NCI-H748 (cell line): Measurements from ENCODE around the gene ROBO1.

Experiments used
- DNase-seq: peaks from one replicate; lab custom pipeline; 2025; ENCODE audit not compliant: unreplicated experiment; lab: John Stamatoyannopoulos, UW

Gene ROBO1

DNA sequence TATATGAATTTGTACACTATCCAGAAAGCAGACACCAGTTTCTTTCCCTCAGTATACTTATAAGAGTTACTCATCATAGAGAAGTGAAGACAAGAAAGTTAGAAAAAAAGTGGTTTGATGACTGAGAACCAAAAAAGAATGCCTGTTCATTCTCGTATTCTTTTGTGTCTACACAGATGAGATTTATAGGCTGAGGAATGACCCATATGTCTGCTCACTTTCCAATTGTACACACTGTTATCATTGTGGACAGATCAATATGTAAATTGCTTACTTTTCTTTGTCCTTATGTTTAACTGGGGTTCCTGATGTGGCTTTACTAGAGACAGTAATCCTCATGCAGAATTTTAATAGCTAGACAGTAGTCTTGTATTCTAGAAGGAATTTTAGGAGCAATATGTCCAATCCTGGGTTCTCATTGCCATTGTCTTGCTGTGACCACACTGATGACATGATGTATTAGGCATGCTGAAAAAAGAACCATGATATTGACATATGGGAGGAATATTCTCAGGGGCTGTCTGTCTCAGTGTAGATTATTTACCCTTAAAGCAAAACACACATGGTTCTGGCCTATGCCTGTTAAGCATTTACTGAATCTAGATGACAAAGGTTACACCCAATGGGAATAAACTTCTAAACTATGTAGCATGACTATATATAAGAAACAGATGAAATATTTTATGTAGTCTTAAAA lies 669.7 kb downstream of the ROBO1 start:
- DNase-seq: no peak

DNA sequence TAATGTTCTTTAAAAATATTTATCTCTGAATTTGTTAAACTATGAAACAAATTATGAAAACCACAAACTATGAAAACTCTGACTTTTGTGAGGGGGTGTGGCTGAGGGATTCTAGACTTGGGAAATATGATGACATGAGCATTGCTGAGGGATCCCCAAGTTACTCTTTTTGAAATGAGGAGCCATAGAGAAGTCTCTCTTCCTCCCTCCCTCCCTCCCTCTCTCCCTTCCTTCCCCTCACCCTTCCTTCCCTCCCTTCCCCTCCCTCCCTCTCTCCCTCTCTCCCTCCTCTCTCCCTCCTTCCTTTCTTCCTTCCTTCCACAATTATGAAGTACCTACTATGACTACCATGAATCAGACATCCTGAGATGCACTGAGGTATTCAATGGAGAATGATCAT lies 673.1 kb downstream of the ROBO1 start:
- no peak for DNase-seq

GRCh38 chr3:79086514-79086913 lies 681.3 kb downstream of the ROBO1 start:
- peak; percentile 61 for DNase-seq

GRCh38 chr3:79085171-79085570 lies 682.6 kb downstream of the ROBO1 start:
- no peak for DNase-seq

- no peak for DNase-seq
These were observed 686.5 kb downstream of the ROBO1 start for GRCh38 chr3:79081335-79081734.

DNA sequence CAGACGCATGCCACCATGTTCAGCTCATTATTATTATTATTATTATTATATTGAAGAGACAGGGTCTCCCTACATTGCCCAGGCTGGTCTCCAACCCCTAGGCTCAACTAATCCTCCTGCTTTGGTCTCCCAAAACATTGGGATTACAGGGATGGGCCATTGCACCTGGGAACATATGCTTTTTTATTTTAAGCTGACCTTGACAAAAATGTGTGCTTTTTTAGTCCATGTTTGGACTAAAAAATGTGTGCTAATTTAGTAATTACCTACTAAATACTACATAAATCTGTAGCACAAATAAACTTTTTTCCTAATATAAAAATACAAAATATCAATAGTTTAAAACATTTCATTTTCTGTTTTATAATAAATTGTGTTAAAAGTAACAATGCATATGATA lies 693.2 kb downstream of the ROBO1 start:
- no peak for DNase-seq

GRCh38 chr3:79067734-79068133 lies 700.1 kb downstream of the ROBO1 start:
- DNase-seq: no peak

DNA sequence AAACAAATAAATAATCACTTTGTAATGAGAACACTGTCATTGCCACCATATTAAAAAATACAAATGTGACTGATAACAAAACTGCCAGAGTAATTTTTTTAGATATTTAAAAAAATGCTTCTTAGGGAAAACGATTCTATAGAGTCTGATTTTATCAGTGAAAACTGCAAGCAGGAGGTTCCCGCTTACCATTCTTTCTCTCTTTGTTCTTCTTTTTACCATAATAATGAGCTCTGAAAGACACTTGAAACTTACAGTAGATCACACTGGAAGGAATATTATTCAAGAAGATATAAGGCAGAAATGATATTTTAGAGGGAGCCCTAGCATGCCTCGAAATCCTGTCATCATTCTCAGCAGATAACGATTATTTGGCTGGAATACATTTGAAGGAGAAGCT lies 701.3 kb downstream of the ROBO1 start:
- no peak for DNase-seq

DNA sequence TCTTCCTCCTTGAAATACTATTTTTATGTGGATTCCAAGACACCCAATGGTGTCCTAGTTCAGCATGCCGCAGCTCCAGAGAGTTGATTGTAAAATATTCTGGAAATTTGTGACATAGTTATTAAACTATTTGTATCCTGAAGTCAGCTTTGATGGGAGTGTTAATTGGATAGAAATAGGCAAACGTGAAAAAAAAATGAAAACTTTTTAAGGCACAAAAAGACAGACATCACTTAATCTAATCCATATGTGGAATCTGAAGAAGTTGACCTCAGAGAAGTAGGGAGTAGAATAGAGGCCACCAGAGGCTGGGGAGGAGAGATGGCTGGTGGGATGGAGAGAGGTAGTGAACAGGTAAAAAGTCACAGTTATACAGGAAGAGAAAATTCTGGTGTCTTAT lies 704.2 kb downstream of the ROBO1 start:
- no peak for DNase-seq

DNA sequence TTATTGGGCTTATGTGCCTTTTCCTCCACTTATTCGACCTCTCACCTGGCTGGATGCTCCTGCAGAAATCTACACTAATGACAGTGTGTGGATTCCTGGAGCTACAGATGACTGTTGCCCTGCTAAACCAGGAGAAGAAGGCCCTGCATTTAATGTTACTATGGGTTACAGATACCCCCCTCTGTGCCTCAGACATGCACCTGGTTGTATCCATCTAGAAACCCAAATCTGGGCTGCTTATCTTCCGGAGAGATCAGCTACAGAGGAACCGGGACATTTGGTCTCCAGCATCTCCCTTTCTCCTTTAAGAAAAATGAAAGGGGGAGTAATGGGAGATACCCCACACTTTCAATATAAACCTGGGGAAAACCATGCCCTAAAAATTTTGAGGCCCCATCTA lies 710.0 kb downstream of the ROBO1 start:
- DNase-seq: no peak

GRCh38 chr3:79056498-79056897 lies 711.3 kb downstream of the ROBO1 start:
- peak; percentile 10 for DNase-seq

DNA sequence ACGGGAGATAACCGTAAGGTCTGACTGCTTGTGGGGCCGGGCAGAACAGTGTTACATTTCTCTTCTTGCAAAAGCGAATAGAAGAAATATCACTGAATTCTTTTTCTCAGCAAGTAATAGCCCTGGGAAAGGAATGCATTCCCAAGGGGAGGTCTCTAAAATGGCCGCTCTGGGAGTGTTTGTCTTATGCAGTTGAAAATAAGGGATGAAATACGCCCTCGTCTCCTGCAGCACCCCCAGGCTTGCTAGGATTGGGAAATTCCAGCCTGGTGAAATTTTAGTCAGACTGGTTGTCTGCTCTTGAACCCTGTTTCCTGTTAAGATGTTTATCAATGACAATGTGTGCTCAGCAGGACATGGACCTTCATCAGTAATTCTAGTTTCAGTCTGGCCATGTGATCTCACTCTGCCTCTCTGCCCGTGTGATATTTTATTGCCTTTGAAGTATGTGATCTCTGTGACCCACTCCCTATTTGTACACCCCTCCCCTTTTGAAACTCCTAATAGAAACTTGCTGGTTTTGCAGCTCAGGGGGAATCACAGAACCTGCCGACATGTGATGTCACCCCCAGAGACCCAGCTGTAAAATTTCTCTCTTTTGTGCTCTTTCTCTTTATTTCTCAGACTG lies 715.6 kb downstream of the ROBO1 start:
- peak; percentile 2 for DNase-seq

DNA sequence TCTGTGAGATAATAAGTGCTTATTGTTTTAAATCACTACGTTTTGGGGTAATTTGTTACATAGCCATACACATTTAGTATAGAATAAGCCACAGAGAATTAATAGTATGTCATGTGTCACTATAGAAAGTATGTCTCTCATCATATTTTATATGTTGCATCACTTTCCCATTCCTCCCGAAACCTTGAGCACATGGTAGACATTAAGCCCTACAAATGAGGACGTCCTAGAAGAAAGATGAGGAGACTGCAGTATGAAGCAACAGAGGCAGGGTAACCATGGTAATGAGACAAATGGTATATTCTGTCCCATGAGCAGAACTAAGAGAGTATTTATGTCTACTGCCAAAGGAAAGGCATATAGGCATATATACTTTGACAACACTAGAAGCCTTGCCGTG lies 720.2 kb downstream of the ROBO1 start:
- no peak for DNase-seq

DNA sequence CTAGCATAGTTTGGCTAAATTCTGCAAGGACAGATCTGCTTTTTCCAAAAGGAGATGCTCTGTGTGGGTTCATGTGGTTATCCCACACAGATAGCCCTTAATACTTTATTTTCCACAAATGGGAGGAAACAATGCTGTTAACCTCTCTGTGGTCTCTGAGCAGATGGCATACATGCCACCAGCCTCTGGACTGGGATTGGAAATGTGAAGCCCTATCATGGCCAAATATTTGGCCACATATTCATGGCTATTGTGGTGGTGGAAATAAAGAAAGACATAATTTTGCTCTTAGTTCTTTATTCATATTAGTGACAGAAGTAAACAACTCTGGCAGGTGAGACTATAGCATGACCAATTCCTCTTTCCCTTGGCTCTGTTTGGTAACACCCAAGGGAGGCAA lies 726.2 kb downstream of the ROBO1 start:
- no peak for DNase-seq

GRCh38 chr3:79040701-79041100 lies 727.1 kb downstream of the ROBO1 start:
- DNase-seq: no peak

DNA sequence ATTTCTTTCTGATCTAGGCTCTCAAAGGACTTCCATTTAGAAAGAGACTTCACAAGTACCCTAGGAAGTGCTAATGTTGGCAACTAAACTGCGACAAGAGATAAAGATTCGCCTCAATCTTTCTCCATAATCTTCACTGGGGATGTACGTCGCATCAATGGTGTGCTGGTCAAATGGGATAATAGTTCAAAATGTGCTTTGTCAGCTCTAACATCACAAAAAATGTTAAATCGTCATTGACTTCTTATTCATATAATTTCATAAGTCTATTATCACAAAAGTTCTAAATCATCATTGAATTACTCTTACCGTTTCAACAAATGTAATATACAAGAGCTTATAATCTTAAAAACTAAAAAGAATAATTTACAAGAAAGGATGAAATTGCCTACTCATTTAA lies 727.7 kb downstream of the ROBO1 start:
- no peak for DNase-seq

GRCh38 chr3:79039192-79039591 lies 728.6 kb downstream of the ROBO1 start:
- DNase-seq: no peak

DNA sequence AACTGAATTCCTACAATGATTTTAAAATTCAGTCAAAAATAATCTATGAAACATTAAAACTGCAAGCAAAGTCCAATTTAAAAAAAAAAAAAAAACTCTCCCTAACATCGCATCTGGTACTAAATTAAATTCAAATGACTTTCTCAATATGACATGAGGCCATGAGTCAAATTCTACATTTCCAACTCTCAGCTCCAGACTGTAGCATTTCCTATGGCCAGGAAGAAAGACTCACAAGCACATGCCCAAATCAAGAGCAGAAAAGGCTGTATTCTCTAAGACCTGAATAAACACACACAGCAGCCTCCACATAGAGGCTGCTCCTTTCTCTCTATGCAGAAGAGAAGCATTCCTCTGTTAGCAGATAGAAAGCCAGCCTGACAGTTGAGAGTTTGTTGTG lies 729.2 kb downstream of the ROBO1 start:
- no peak for DNase-seq

GRCh38 chr3:79038057-79038456 lies 729.7 kb downstream of the ROBO1 start:
- no peak for DNase-seq

DNA sequence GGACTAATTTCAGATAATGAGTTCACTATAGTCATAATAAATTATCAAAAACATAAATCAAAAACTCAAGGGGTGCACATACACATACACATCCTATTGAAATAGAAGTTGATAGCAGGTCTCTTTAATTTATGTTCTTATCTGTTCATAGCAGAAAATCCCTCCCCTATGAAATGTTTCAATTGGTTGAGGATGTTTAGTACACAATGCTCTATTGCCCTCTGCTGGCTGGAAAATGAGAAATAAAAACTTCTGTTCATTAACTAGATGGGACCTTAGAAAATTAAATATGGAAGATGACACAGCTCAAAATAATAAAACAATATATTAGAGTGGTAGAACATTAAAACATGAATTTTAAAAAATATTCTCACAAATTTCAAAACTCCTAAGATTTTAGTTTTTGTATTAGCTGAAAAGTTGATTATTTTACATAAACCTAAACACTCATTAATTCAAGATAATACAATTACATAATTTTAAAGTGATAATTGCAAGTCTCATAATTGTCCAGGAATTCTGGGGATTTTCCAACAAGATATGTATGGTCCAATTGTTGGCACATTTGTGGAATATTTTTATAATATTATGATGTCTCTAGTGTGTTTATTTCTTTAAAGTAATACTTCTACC lies 735.0 kb downstream of the ROBO1 start:
- peak; percentile 65 for DNase-seq

DNA sequence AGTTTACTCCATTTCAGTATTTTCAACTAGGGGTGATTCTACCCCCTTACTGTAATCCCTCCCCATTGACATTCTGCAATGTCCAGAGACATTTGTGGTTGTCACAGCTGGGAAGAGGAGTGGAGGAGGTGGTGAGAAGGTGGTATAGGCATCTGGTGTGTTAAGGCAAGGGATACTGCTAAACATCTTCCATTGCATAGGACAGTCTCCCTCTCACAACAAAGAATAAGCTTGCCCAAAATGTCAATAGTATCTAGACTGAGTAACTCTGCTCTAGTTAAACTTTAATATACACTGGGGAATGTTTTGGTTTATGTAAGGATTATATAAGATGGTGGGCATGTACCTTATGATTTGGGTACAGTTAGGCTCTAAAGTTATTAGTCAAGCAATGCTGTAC lies 737.6 kb downstream of the ROBO1 start:
- no peak for DNase-seq

DNA sequence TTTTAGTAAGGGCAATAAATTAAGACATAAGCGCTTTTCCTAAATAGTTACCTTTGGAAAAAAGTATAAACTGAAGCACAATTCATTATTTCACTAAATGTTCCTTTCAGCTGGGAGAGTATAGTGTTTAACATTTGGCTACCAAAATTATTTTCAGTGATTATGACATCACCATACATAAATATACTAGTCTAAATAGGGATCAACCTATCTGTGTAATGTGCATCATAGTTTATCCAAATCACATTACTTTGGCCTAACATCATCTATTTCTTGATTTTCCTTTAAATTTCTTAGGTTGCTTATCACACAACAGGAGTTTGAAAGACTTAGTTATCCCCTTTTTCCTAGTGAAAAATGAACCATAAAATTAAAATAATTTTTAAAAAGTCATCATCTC lies 738.9 kb downstream of the ROBO1 start:
- DNase-seq: no peak

DNA sequence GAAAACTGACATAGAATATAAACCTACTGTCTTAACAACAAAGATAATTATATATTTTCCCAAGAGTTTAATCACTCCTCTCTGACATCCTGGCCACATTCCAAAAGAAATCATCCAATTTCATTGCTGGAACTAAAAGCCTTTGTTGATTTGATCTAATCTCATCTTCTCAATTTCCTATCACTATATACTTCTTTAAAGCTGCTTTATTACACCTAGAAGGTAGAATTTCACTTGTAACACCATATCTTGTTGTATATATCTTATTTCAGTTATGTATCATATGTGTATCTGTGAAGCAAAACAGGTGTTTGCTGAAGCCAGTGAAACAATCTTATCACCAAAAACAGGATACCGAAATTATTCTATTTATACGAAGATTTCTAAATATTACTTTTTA lies 740.2 kb downstream of the ROBO1 start:
- peak; percentile 83 for DNase-seq
